Middle frontal gyrus (tissue), 1 donor: Measurements from ENCODE around the gene TMCO4.

ENCODE experiments used
- DNase-seq: peaks from one replicate; pipeline ENCODE4 v3.0.0-alpha.2; 2015; ENCODE audit warnings: low spot score; ENCODE audit errors: extremely low spot score

Gene TMCO4

DNA sequence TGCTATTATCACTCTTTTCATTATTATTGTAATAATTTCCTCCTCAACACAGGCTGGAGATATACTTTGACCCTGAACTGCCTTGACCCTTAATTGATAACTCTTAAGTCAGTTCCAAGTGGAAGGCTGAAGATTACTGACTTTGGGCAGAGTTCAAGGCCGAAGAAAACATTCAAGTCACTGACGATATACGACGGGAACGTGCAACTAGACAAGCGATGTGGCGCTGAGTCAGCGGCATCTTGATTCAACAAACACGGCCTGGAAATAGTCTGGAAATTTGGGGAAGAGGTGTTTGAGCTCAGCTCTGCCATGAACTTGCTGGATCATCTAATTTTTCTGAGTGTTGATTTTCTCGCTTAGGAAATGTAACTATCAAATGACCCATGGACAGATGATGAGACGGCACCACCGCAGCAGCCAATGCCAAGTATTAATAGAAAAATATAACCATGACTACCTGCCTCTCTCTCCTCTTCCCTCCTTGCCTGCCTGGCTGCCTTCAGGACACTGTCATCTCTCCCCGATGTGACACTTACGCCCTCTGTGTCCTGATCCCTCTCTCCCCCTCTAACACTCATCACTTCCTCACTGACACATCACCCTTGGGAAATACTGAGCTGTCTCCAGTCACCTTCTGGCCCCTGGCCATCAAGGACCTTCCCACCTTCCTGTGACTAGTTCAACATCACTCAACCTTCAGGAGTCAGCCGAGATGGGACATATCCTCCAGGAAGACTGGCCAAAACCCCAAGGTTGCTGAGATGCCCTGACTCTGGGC, 49.4 kb downstream of the TMCO4 start:
- DNase-seq = no peak

DNA sequence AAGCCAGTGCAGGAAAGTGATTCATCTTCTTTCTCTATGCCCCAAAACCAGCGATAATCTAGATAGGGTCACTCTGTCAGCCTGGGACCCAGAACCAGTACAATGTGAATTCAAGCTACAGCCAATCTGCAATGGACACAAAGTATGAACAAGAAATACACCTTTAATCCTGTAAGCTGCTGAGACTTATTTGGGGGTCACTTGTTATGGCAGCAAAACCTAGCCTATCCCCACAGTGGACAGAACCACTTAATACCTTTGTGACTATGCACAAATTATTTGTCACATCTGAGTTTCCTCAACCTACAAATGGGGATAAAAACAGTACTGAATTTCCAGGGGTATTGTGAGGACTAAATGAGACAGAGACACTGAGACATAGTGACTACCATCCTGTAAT, 50.0 kb downstream of the TMCO4 start:
- DNase-seq = no peak

DNA sequence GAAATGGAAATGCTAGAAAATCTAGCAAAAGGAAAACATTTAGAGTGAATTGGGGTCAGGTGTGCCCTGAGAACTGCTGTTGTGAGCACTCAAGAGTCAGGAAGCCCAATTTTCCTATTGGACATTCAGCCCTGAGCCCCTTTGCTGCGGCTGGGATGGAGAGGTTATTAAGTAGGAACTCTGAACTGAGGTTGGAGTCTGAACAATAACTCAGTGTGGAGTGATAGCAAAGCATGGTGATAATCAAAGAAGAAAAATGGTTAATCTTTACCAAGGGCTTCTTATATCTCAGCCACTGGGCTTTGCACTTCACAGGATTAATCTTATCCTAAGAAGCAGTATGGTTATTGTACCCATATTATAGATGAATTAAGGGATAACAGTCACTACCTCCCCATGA, 52.0 kb downstream of the TMCO4 start:
- DNase-seq = no peak

DNA sequence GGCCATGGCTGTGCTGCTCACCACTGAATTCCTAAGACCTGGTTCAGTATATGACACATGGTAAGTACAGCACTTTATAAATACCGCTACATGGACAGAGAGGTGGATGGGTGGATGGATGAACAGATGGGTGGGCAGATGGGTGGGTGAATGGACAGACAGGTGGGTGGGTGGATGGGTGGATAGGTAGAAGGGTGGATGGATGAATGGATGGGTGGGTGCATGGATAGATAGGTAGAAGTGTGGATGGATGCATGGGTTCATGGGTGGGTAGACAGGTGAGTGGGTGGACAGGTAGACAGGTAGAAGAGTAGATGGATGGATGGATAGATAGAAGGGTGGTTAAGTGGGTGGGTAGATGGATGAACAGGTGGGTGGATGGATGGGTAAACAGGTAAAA, 54.8 kb downstream of the TMCO4 start:
- no peak for DNase-seq

DNA sequence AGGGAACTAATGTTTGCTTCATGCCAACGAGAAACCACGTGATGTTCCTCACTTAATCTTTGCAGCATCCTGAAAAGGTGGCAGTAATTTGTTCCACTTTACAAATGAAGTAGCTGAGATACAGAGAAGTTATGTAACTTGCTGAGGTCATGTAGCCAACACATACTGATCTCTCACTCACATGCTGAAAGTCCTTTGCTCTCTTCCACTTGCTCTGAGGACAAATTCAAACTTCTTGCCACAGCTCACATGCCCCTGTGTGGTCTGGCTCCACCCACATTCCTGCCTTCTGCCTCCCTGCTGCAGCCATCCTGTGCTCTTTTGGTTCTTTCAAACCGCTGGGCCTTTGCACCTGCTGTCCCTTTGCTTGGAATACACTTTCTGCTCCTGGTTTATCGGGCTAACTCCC, 55.4 kb downstream of the TMCO4 start:
- DNase-seq = no peak

DNA sequence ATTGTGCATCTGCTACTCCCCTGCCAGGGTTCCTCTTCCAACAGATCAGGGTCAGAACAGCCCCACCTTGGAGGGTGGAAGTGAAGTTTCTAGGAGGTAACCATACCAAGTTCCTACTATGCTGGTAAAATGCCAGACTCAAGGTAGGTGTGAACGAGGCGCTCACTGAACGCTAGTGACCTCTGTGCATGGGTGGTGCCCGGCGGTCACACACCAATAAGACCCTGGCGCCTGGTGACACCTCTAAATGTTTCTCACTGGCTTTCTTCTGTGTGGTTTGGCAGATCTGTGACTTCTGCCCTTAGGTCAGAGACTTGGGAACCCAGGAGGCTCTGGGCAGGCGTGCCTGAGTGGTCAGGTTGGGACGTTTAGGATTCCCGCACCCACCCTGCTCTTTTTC, 55.9 kb downstream of the TMCO4 start:
- no peak for DNase-seq

DNA sequence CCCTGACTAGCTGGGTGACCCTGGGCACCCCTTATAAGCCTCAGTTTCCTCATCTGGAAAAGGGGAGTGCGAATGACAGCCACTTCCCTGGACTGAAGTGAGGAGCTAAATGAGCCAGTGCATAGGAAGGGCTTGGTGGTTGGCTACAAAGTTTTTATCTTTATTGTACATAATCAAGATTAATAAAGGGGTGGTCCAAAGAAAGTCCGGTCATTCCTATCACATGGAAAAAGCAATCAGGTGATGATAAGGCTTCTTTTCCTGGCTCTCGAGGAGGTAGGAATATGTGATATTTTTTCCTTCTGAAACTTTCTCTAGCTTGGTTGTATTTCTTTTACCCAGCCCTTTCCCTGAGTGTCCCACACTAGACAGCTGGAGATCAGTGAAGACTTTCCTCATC, 56.5 kb downstream of the TMCO4 start:
- no peak for DNase-seq

DNA sequence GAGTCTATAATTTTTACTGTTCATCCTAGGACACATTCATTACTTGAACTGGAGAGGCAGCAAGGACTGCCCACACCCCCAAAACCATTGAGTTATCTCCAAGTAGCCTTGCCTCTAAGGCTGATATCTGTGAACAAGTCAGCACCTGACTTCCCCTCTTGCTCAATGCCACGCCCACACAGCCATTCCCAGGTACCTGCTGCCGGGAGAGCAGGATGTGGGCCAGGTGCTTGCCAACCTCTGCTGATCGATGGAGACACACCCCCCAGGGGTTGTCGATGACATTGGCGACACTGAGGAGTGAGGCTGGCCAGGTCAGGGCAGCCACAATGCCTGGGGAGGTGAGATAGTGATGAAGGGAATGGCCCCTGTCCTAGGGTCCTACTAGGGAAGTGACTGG, 60.1 kb downstream of the TMCO4 start:
- DNase-seq = no peak

DNA sequence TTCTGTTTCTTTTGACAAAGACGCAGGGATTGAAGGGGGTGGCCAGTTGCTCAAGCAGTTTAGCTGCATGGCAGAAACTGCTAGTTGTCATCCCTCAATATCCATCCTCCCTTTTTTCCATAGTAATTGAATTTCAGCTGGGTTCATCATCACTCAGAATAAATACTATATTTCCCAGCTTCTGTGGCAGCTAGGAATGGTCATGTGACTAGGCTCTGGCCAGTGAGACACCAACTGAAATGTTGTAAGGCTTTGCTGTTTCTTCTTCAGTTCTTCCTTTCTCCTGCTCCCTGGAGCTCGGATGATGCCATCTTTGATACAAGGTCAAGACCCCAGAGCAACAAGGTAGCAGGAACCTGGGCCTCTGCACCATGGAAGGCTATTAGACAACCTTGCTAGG, 61.0 kb downstream of the TMCO4 start:
- no peak for DNase-seq

DNA sequence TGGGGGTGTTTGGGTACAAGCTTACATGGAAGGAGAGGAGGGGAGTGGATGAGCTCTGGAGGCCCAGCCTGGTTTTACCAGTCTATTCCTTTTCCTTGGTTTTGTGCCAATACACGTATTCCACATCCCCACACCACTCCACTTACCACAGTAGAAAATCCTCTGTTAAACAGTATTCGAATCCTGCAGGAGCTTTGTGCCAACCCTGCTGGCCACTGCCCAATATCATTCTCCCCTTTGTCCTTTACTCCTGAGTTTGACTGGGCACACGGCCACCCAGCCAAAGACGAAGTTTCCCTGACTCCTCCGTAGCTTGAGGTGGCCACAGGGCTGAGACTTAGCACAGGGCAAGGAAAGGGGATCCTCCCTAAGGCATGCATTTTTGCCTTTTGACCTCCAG, 61.6 kb downstream of the TMCO4 start:
- DNase-seq = no peak

DNA sequence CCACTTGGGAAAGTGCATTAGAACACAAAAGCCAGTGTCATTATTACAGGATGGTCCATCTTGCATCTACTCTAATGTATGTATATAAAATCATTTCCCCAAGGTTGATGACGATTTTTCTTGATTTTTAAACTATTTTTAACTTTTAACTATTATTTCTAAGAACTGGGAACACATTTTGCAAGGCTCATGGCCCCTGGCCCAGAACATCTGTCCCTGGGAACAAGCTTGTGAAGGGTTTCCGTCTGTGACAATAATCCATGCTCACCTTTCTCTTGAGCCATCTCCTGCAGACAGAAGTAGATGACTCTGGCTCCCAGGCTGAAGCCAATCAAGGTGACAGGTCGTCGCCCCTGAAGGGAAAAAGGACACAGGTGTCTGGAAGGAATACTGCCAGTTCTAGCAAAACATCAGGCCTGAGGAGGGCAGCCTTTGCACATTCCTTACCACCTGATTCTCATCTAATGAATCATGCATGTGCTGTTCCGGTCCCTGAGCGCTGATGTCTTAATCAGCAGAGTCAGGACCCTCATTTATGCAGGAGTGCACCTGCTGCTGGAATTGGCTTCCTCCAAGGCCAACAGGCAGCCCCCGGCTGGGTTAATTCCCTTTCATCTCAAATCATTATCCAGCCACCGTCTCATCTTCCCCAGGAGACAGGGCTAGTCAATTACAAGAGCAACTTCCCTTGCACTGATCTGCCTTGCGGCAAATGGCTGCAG, 62.5 kb downstream of the TMCO4 start:
- DNase-seq = no peak

DNA sequence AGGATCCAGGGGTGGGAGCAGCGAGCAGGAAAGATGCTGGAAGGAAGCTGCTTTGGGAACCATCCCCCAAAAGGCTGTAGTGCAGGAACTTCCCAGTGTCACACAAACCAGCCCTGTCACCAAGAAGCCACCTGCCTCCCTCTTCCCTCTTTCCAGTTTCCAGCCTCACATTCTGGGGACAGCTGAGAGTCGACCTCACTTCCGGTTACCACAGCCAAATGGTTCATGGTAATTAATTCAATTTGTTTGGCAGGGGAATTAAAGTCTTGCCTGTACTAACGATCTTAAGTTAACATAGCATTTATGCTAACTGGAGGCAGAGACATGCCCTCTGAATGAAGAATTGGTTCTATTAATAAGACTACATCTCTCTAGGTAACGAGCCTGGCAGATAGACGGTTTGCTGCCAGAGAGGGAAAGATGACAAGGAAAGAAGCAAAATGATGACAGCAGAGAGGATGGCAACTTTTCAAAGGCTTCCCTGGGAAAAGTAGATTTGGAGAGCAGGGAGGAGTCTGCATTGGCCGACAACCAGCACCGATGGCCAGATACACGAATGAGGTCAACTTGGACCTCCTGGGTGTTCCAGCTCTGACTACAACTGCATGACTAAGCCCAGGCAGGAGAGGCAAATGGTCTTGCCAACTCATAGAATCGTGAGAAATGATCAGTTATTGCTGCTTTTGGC, 64.1 kb downstream of the TMCO4 start:
- DNase-seq = no peak

DNA sequence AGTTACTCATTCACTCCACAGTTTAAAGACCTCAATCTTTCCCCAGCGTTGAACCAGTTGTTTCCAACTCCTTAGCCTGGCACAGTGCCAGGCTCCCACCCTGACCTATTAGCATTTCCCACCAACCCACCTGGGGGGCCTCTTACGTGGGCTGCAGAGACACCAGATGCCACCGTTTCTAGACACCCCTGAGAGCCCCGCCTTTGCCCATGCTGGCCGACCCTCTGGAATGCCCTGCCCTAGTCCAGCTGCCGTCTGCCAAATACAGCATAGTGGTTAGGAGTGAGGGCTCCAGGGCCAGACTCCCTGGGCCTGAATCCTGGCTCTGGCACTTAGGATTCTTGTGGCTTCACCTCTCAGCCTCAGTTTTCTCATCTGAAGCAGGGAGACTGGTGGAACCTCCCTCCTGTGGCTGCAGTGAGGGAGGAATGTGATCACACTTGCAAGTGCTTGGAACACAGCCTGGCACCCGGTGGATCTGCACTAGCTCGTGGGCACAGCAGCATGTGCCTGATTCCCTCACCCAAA, 65.2 kb downstream of the TMCO4 start:
- no peak for DNase-seq

DNA sequence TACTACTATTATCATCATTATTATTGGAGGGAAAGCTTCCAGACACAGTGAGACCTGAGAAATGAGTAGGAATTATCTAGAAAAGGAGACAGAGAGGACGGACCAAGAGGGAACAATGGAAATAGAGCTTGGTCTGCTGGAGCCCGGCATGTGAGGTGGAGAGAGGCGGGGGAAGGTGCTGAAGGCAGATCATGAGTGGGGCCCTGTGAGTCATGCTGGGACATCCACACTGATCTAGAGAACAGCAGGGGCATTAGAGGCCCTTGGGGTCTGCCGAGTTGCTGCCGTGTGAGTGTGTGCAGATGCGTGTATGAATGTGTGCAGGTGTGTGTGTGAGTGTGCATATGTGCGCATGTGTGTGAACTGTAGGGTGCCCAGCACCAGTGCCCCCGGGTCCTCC, 65.7 kb downstream of the TMCO4 start:
- DNase-seq = no peak

DNA sequence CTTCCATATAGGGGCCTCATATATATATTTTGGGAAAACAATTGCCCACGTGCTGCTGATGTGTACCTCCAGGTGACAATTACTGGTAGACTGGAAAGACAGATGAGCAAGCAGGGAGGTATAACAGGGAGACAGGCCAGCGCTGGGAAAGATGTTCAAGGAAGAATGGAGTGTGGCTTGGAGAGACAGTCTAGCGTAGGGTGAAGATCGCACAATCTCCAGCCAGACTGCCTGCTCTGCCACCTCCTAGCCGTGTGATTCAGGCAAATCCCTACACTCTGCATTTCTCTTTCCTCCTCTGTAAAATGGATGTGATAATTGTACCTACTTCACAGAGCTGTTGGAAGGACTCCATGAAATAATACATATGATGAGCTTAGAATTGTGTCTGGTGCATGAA, 66.1 kb downstream of the TMCO4 start:
- no peak for DNase-seq

DNA sequence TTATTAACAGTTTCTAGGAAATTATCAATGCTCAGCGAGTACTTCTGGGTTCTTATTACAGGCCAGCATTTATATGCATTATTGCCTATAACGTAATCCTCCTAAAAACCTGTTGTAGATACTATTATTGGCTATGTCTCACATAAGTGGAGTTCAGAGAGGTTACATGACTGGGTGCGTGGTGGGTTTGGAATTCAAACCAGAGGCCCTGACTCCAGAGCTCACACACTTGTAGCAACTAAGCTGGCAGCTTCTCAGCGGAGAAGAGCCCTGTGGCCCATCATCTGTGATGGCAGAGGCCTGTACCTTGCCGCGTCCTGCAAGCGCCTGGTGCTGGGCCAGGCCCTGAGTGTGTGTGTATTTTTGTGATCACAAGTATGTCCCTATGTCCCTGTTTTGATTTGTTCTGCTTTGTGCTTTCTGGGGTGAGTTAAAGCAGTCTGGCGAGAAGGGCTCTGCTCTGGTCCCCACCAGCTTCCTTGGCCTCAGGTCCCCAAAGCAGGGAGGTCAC, 68.3 kb downstream of the TMCO4 start:
- no peak for DNase-seq

DNA sequence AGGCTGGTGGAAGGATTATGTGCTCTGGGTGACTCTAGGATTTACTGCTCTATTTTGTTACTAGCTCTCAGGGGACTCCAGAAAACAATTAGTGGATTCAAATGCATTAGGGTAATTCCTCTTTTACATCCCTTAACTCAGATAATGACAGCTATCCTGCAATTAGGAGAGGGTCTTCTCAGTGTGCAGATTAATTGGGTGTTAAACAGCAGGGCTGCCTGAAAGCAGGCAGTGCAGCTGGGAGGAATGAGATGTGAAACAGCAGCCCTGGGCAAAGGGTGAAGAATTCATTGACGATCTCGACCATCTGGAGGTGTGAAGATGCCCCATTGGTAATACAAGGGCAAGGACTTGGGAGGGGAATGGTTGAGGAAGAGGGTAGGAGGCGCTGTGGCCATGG, 68.9 kb downstream of the TMCO4 start:
- DNase-seq = no peak

DNA sequence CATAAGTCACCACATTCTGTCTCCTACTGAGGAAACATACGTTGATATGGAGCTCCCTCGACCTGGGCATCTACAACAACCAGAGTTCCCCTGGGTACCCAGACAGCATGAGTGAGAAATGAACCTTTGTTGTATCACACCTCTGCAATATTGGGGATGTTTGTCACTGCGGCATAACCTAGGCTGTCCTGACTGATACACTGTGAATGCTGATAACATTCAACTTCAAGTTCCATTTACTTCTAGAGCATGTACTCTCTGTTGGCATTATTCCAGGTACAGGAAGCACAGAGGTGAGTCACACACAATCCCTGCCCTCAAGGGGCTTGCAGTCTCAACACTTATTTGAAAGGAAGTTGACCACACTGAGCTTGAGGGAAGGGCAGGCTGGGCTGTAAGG, 69.5 kb downstream of the TMCO4 start:
- no peak for DNase-seq

DNA sequence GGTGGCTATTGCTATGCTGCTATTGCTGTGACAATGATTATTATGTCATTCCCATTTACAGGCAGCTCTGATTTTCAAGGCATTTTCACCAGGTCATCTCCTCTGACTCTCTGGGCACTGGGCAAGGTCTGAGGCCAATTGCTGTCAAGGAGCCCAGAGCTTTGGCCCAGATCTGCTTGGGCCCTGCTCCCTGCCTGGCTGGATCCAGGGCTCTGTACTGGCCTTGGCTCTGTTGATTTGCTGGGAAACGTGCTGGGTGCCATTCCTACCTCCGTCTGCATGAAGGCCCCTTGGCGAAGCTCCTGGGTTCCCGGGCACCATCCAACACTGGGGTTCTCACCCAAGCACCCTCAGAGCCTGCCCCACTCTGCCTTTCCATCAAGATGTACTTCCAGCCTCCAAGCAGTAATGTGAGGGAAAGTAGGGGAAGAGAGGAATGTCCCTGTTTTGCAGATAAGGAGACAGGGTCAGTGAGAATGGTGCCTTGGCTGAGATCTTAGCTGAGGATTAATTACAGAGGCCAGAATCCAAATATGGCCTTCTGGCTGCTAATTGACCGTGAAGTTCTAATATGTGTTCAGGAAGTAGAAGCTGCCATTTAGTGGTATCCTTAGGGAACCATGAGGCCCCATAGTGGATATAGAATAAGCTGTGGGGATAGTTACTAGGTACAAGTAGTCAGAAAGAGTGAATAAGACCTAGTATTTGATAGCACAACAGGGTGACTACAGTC, 71.1 kb downstream of the TMCO4 start:
- DNase-seq = no peak

DNA sequence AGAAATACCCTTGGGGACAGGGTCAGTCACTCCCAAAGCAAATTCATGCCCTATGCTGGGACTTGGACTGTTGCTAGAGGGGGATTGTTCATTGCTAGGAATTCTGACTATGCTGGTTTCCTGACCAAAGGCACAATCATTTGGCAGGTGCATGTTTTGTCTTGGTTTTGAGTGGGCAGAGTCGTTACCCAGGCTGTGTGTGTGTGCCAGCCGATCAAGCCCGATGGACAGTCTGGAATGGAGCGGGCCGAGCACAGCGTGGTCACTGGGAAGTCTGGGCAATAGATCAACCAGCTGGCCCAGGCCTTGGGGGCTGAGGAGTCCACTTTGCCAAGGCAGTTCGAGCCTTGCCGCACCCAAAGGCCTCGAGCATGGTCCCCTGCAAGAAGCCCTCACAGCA, 74.1 kb downstream of the TMCO4 start:
- no peak for DNase-seq

DNA sequence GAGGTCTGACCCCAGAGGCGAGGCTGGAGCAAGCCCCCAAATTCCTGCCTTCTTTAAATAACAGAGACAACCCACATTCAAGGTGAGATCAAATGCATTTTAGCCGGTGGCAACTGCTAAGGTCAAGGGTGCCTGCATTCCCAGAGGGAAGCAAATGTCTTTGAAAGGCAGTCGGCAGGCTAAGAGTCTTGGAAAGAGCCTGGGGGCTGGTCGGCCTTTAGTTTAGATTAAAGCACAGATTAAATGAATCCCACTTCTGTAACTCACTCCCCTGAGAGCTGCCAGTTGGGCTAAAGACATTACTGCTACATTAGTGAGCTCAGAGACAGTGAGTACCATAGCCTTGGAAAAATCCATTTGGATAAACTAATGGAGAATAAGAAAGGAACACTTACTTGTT, 75.8 kb downstream of the TMCO4 start:
- DNase-seq = no peak
